RWPE1 (cell line): ENCODE results near the gene CASKIN1.

Experiments
- CTCF ChIA-PET: fragments of 350-600 bp; sonication (Branson Sonifier 250); formaldehyde crosslinking; extraction: SDS; loops from one replicate; lab custom pipeline; 2021; lab: Yijun Ruan, JAX
- POLR2A ChIA-PET: fragments of 400-600 bp; formaldehyde crosslinking; extraction: SDS; loops from one replicate; lab custom pipeline; 2020; ENCODE audit warnings: antibody characterized with exemption; ENCODE audit not compliant: low non-redundant PET; lab: Yijun Ruan, JAX
- DNase-seq: peaks from one replicate; pipeline ENCODE4 v3.0.0; 2012; ENCODE audit warnings: low spot score
- H3K27ac ChIP-seq: fragments of 450-650 bp; 2 replicates; pipeline ENCODE4 v1.5.1; 2017
- CTCF ChIP-seq: fragments of 450-650 bp; conservative IDR thresholded peaks from 2 replicates; pipeline ENCODE4 v1.5.1; 2017; ENCODE audit warnings: low read depth, mild to moderate bottlenecking

Gene CASKIN1

GRCh38 chr16:2216330-2216729 lies 19.9 kb upstream of the CASKIN1 start:
- no peak for TF ChIP-seq CTCF
- ChIA-PET CTCF (interaction anchor here (0.7 kb wide), 1 partner anchor 690 kb away, joined by 3 read pairs; no protein-coding TSS in a partner anchor), POLR2A (no interaction called here)
- no peak for DNase-seq
- peak overlapping the region; percentile 93 for H3K27ac ChIP-seq

GRCh38 chr16:2214719-2214968 lies 18.2 kb upstream of the CASKIN1 start, which contains the start of gene PGP:
Gene PGP, minus strand, starts transcription at chr16:2214840. Its CDS starts 63 bp downstream, at chr16:2214777.
- POLR2A ChIA-PET = interaction anchor here (0.6 kb wide), 1 partner anchor 36 kb away, joined by 5 read pairs; no protein-coding TSS in a partner anchor
- H3K27ac ChIP-seq = peak within 1 kb of the TSS; percentile 93
- no peak for TF ChIP-seq CTCF
- CTCF ChIA-PET = no interaction called here
- no peak for DNase-seq

- ChIA-PET POLR2A (interaction anchor here (0.5 to 0.6 kb wide), 2 partner anchors 36 to 52 kb away, joined by 4 to 5 read pairs; no protein-coding TSS in a partner anchor), CTCF (no interaction called here)
- TF ChIP-seq CTCF = no peak
- DNase-seq = no peak
- peak overlapping the region; percentile 93 for H3K27ac ChIP-seq
These were observed 17.7 kb upstream of the CASKIN1 start for GRCh38 chr16:2213817-2214718.

- POLR2A ChIA-PET = interaction anchor here (0.6 kb wide), 2 partner anchors 13 to 1827 kb away, joined by 3 to 4 read pairs; no protein-coding TSS in a partner anchor
- no peak for TF ChIP-seq CTCF
- DNase-seq = no peak
- H3K27ac ChIP-seq = peak overlapping the region; percentile 93
- CTCF ChIA-PET = interaction anchor here (0.6 kb wide), 2 partner anchors 228 to 512 kb away, joined by 3 to 10 read pairs; partner anchors contain the start of gene GFER
These were observed 16.2 kb upstream of the CASKIN1 start for GRCh38 chr16:2212362-2213324.

GRCh38 chr16:2211923-2212347 lies 15.5 kb upstream of the CASKIN1 start:
- ChIA-PET CTCF (interaction anchor here (0.6 kb wide), 1 partner anchor 228 kb away, joined by 3 read pairs; the partner anchor contains the start of gene GFER), POLR2A (interaction anchor here (0.7 kb wide), 1 partner anchor 38 kb away, joined by 4 read pairs; no protein-coding TSS in a partner anchor)
- no peak for TF ChIP-seq CTCF
- peak overlapping the region; percentile 93 for H3K27ac ChIP-seq
- no peak for DNase-seq
